Ovary (tissue), 9 donors: ENCODE data around the gene TSPEAR. TPM values are rescaled to one million over a fixed set of nuclear protein-coding genes. Genes with fewer than 3 reads are reported as not detected.

ENCODE experiments used
- DNase-seq, 5 donors: peaks; one replicate each; pipeline ENCODE4 v3.0.0-alpha.2; 2019 to 2020
- H3K27ac ChIP-seq, 2 donors: fragments of 200-600 bp; one replicate each; pipeline versions ENCODE4 v1.5.1 to v1.8.0; 2019 to 2022
- H3K27me3 ChIP-seq: fragments of 200-600 bp; one replicate; pipeline ENCODE4 v1.8.0; 2022
- H3K36me3 ChIP-seq: fragments of 200-600 bp; sonication (generic); one replicate; pipeline ENCODE4 v1.5.1; 2019
- H3K4me1 ChIP-seq: one replicate; pipeline ENCODE4 v1.8.1; 2013; ENCODE audit warnings: mild to moderate bottlenecking, moderate library complexity; ENCODE audit not compliant: insufficient read depth
- H3K4me3 ChIP-seq: fragments of 200-600 bp; sonication (generic); one replicate; pipeline ENCODE4 v1.5.1; 2017
- H3K9me3 ChIP-seq, 2 donors: fragments of 200-600 bp in 1 of 2; sonication (generic) in 1 of 2; one replicate each; pipeline versions ENCODE4 v1.5.1 to v1.8.1; 2013 to 2019; ENCODE audit warnings: mild to moderate bottlenecking in 1 of 2, moderate library complexity in 1 of 2
- CTCF ChIP-seq, 3 donors: fragments of 450-650 bp in 2 of 3; fragments of 200-600 bp in 1 of 3; IDR thresholded peaks; one replicate each; pipeline versions ENCODE4 v1.5.1 to v1.8.0; 2016 to 2022; ENCODE audit warnings: antibody characterized with exemption in 3 of 3, mild to moderate bottlenecking in 1 of 3
- EP300 ChIP-seq: sonication (generic); formaldehyde crosslinking; IDR thresholded peaks from one replicate; pipeline ENCODE4 v1.6.1; 2017; ENCODE audit warnings: antibody characterized with exemption
- POLR2A ChIP-seq: fragments of 450-650 bp; IDR thresholded peaks from one replicate; pipeline ENCODE4 v1.6.1; 2017; ENCODE audit warnings: antibody characterized with exemption, mild to moderate bottlenecking, moderate library complexity
- WGBS, 3 donors: extraction: QIAGEN DNeasy Blood & Tissue Kit in 1 of 3; methylation state at CpG; one replicate each; pipeline versions ENCODE4 v1.1.5 to v1.1.7; 2013 to 2017; 5-methylcytosine and 5-hydroxymethylcytosine counted together
- intact Hi-C, 4 donors: fragments of 100-400 bp; cut with DNase I; formaldehyde crosslinking; loops; one replicate each; pipeline versions ENCODE4 v1.11.0 to v1.15.1; 2022 to 2023
- polyA plus RNA-seq, 2 donors: library from polyadenylated mRNA; stranded (reverse); fragments of 200-250 nt in 1 of 2; fragments of 350-450 nt in 1 of 2; fragmentation: Illumina TruSeq in 1 of 2; extraction: RNeasy Lipid Tissue Mini Kit (QIAGEN cat#74804) in 1 of 2; gene quantifications; one replicate each; pipeline ENCODE4 v1.2.3, GENCODE V29; 2013 to 2014
- total RNA-seq, 7 donors: library from RNA; depleted of rRNA in 2 of 7; stranded (reverse); fragments of >200 nt in 2 of 7; fragmentation: NEBNext Ultra II Directional in 3 of 7; extraction: Animal tissue kit (Norgen Biotek cat#: 25700) in 3 of 7; gene quantifications; one replicate each; pipeline versions ENCODE4 v1.1.0 to v1.2.4, GENCODE V29; 2016 to 2023
- donor health status: DM: no; HTN: no; CAD: no; lungs with moderate emphysema.
- donor health status: DM: no; HTN: no; CAD: no.
- donor health status: Bipolar disorder and iron deficiency.
- donor health status: DM: yes; HTN: yes; CAD: no.
- donor health status: DM: no; HTN: no; CAD: no.
- donor health status: DM: yes; HTN: yes; CAD: no.

Gene TSPEAR
- total and polyA plus RNA-seq, 9 donors = 0.07 to 0.27 (median 0.11) TPM; not detected in 4

GRCh38 chr21:44529503-44530125 is 181.8 kb downstream of the TSPEAR start:
- H3K4me3 ChIP-seq = no peak overlapping the region
- WGBS, 3 donors = 56 to 60% (median 59%) methylated on average over 23 of the region's 23 CpGs
- H3K27me3 ChIP-seq = no peaks in the 10 kb centered on the region
- peak in 1 of 5 donors; percentile 24 for DNase-seq
- H3K9me3 ChIP-seq = no peaks in the 10 kb centered on the region
- no peaks in the 10 kb centered on the region for H3K4me1 ChIP-seq
- H3K36me3 ChIP-seq = no peaks in the 10 kb centered on the region
- TF ChIP-seq POLR2A (no peak), CTCF (IDR thresholded peaks at IDR 0.05) (no peak), EP300 (no peak)
- no peak overlapping the region for H3K27ac ChIP-seq
- intact Hi-C loops = loop anchor here in 1 of 4 donors (10.0 kb wide), 1 partner anchor 195 kb away; no protein-coding TSS in a partner anchor

- intact Hi-C loops = loop anchor here in 1 of 4 donors (10.0 kb wide), 1 partner anchor 196 kb away; no protein-coding TSS in a partner anchor
- H3K27ac ChIP-seq = no peak overlapping the region
- H3K36me3 ChIP-seq = no peaks in the 10 kb centered on the region
- 89 to 91% (median 90%) methylated on average over 17 of the region's 17 CpGs for WGBS, 3 donors
- H3K27me3 ChIP-seq = no peaks in the 10 kb centered on the region
- DNase-seq = no peak
- H3K4me3 ChIP-seq = no peak overlapping the region
- no peaks in the 10 kb centered on the region for H3K9me3 ChIP-seq
- no peaks in the 10 kb centered on the region for H3K4me1 ChIP-seq
- TF ChIP-seq EP300 (no peak), POLR2A (no peak), CTCF (IDR thresholded peaks at IDR 0.05) (no peak)
These were observed 182.4 kb downstream of the TSPEAR start for GRCh38 chr21:44529011-44529421.

- no peak for DNase-seq
- H3K4me3 ChIP-seq = no peak overlapping the region
- H3K9me3 ChIP-seq = no peaks in the 10 kb centered on the region
- H3K27me3 ChIP-seq = no peaks in the 10 kb centered on the region
- no peak overlapping the region for H3K27ac ChIP-seq
- no peaks in the 10 kb centered on the region for H3K4me1 ChIP-seq
- intact Hi-C loops = loop anchor here in 1 of 4 donors (10.0 kb wide), 1 partner anchor 196 kb away; no protein-coding TSS in a partner anchor
- no peaks in the 10 kb centered on the region for H3K36me3 ChIP-seq
- TF ChIP-seq CTCF (IDR thresholded peaks at IDR 0.05) = no peak
- no peak for TF ChIP-seq POLR2A
- no peak for TF ChIP-seq EP300
- 83 to 89% (median 86%) methylated on average over 10 of the region's 10 CpGs for WGBS, 3 donors
These were observed 182.8 kb downstream of the TSPEAR start for GRCh38 chr21:44528634-44528995.

GRCh38 chr21:44527983-44528633 is 183.3 kb downstream of the TSPEAR start:
- Histone ChIP-seq H3K4me3 (no peak overlapping the region), H3K9me3 (no peaks in the 10 kb centered on the region), H3K27ac (no peak overlapping the region), H3K27me3 (no peaks in the 10 kb centered on the region), H3K36me3 (no peaks in the 10 kb centered on the region), H3K4me1 (no peaks in the 10 kb centered on the region)
- no peak for TF ChIP-seq EP300
- no peak for TF ChIP-seq POLR2A
- no peak for TF ChIP-seq CTCF (IDR thresholded peaks at IDR 0.05)
- peak in 1 of 5 donors; percentile 15 for DNase-seq
- WGBS, 3 donors = 84 to 86% (median 86%) methylated on average over 18 of the region's 18 CpGs
- intact Hi-C loops = loop anchor here in 1 of 4 donors (10.0 kb wide), 1 partner anchor 197 kb away; no protein-coding TSS in a partner anchor
